VCaP (cell line): ENCODE measurements around the gene RAB3IP.
"Not testable (repeated sequence)": the region's sequence is repeated elsewhere in the genome, so short reads cannot be mapped to it uniquely, and the experiment has no call there.

Experiments
- H3K27ac ChIP-seq: fragments of 450-650 bp; 2 replicates; pipeline ENCODE4 v1.5.1; 2017
- TF ChIP-seq, protein P1 (sequence below): fragments of 450-650 bp; conservative IDR thresholded peaks from 2 replicates; pipeline ENCODE4 v1.5.1; 2017; ENCODE audit warnings: mild to moderate bottlenecking, moderate library complexity

The RAB3IP gene

DNA sequence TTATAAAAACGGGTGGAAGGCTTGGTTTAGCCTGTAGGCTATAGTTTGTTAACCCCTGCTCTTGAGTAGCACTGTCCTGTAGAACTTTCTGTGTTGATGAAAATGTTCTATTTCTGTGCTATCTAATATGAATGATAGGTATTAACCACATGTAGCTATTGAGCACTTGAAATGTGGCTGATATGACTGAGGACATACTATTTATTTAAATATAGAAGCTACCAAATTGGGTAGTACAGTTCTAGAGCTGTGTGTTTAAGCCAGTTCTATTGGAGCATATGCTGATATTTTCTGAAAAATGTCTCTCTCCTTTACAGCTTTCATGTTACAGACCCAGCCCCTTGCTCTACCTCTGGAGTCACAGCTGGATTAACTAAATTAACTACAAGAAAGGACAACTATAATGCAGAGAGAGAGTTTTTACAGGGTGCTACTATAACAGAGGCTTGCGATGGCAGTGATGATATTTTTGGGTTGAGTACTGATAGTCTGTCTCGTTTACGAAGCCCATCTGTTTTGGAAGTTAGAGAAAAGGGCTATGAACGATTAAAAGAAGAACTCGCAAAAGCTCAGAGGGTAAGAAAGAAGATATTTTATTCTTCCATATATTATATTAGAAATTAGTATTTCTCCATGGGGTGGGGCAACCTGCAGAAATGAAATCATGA lies 17.6 kb downstream of the RAB3IP start:
- TF ChIP-seq, protein P1, sequence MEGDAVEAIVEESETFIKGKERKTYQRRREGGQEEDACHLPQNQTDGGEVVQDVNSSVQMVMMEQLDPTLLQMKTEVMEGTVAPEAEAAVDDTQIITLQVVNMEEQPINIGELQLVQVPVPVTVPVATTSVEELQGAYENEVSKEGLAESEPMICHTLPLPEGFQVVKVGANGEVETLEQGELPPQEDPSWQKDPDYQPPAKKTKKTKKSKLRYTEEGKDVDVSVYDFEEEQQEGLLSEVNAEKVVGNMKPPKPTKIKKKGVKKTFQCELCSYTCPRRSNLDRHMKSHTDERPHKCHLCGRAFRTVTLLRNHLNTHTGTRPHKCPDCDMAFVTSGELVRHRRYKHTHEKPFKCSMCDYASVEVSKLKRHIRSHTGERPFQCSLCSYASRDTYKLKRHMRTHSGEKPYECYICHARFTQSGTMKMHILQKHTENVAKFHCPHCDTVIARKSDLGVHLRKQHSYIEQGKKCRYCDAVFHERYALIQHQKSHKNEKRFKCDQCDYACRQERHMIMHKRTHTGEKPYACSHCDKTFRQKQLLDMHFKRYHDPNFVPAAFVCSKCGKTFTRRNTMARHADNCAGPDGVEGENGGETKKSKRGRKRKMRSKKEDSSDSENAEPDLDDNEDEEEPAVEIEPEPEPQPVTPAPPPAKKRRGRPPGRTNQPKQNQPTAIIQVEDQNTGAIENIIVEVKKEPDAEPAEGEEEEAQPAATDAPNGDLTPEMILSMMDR = no peak
- H3K27ac ChIP-seq = no peak overlapping the region

DNA sequence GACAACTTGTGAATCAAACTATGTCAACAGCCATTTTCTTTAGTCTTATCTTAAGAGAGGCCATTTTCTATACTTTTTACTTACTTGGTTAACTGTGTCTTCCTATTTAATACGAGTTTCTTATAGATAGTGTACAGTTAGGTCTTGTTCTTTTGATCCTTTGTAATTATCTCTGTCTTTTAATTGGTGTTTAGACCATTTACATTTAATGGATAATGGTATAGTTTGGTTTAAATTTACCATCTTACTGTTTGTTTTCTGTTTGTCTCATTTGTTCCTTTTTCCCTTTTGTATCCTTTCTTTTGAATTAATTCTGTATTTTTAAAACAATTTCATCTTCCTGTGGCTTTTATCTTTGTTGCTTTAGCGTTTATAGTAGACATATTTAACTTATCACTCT lies 19.4 kb downstream of the RAB3IP start:
- no peak overlapping the region for H3K27ac ChIP-seq

DNA sequence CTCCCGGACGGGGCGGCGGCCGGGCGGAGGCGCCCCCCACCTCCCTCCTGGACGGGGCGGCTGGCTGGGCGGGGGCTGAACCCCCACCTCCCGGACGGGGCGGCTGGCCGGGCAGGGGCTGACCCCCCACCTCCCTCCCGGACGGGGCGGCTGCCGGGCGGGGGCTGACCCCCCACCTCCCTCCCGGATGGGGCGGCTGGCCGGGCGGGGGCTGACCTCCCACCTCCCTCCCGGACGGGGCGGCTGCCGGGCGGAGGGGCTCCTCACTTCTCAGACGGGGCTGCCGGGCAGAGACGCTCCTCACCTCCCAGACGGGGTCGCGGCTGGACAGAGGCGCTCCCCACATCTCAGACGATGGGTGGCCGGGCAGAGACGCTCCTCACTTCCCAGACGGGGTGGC lies 20.9 kb downstream of the RAB3IP start:
- not testable (repeated sequence) for H3K27ac ChIP-seq

More for the DNA sequence above, 19.4 kb downstream of the RAB3IP start:
- TF ChIP-seq, protein P1 = no peak

DNA sequence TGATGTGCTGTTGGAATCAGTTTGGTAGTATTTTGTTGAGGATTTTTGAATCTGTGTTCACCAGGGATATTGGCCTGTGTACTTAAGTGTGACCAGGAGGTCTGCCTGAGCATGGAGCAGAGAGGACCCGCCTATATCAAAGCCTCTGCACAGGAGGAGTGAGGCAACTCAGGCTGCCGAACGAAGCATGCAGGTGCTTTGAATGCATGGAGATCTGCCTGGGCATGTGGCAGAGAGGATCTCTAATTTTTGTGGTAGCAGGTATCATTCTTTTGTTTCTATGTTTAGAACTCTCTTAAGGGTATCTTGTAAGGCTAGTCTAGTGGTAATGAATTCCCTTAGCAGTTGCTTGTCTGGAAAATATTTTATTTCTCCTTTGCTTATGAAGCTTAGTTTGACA lies 26.9 kb downstream of the RAB3IP start:
- TF ChIP-seq, protein P1 = no peak
- H3K27ac ChIP-seq = no peak overlapping the region

DNA sequence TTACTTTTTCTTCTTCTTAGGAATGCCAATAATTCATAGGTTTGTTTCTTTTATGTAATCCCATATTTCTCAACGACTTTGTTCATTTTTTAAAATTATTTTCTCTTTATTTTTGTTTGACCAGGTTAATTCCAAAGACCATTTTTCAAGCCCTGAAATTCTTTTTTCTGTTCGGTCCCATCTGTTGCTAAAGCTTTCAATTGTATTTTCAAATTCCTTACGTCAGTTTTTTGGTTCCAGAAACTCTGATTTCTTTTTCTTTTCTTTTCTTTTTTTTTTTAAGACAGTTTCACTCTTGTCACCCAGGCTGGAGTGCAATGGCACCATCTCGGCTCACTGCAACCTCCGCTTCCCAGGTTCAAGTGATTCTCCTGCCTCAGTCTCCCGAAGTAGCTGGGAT lies 27.6 kb downstream of the RAB3IP start:
- H3K27ac ChIP-seq = no peak overlapping the region
- TF ChIP-seq, protein P1 = no peak

DNA sequence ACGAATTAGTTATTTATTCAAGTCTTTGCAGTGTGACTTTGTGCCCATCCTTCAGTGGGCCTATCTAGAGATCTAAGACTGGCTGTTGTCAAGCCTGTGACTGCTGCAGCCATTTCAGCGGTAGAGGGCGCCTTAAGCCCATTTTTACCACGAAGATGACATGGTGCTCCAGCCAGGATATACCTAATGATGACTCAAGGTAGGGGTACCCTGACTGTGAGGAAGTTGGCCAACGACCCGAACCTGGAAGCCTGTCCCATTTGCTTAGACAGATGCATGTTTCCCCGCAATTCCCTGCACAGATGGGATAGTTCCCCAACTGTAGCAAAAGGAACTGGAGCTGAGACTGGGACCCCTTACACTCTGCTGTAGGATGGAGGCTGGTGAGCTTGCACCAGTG lies 41.3 kb downstream of the RAB3IP start:
- TF ChIP-seq, protein P1 = peak; percentile 69
- H3K27ac ChIP-seq = no peak overlapping the region

DNA sequence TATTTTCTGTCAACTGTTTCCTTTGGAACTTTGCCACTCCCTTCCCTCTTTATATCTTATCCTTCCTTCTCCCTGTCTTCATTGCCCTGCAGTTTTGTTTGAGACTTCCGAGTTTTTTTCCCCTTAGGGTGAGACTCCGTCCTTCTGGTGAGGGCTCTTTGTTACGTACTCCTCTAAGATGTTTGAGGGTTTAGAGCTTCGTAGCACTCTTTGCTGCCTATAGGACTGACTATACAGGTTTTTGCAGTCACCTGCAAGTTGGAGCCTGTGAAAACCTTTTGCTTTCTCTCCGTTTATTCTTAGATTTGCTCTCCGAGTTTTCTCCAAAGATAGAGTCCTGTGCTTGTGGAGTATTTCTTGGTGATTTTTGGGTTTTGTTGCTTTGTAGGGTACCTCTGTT lies 44.7 kb downstream of the RAB3IP start:
- peak overlapping the region; percentile 19 for H3K27ac ChIP-seq
- TF ChIP-seq, protein P1 = no peak

DNA sequence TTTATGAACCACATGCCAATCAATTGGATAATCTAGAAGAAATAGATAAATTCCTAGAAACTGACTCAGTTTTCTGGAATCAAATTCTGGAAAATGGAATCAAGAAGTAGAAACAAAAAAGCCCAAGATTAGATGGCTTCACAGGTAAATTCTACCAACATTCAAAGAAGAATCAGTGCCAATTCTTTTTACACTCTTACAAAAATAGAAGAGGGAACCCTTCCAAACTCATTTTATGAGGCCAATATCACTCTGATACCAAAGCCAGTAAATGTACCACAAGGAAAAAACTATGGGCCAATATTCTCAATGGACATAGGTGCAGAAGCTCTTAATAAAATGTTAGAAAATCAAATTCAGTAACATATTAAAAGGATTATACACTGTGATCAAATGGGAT lies 50.7 kb downstream of the RAB3IP start:
- no peak overlapping the region for H3K27ac ChIP-seq
- TF ChIP-seq, protein P1 = no peak
